Measurements from ENCODE around the gene BRF1. TPM values are rescaled to one million over a fixed set of nuclear protein-coding genes. Genes with fewer than 3 reads are reported as not detected.

The BRF1 gene
- polyA plus RNA-seq, 1 of the 3 experiments (the other 2 are of a cell fraction) = 15.7 TPM

GRCh38 chr14:105195051-105195450, 105.8 kb downstream of the BRF1 start:
- Histone ChIP-seq H3K27ac (ENCODE audit: low read depth in 2 of 2, low read length in 1 of 2) (no peak overlapping the region; a peak in 1 of 4 replicates), H3K4me1 (ENCODE audit: control insufficient read depth in 1 of 2, insufficient read depth in 2 of 2, low read depth in 1 of 2, low read length in 1 of 2) (peaks cover 5 to 28% of the 10 kb centered on the region in 2 experiments; a peak in 2 of 4 replicates), H3K9me2 (no peaks in the 10 kb centered on the region), H4K20me1 (ENCODE audit: insufficient read depth) (no peaks in the 10 kb centered on the region), H3F3A (replicated peaks; ENCODE audit: insufficient read depth) (no peaks in the 10 kb centered on the region), H3K4me2 (no peak overlapping the region), H3K4me3 (ENCODE audit: low read depth in 2 of 2, low read length in 1 of 2) (no peak overlapping the region), H2AFZ (ENCODE audit: low read depth) (no peak overlapping the region), H3K36me3 (replicated peaks in 1 of 2; ENCODE audit: control insufficient read depth in 1 of 2, insufficient read depth in 2 of 2, low read length in 1 of 2) (no peaks in the 10 kb centered on the region), H3K9ac (no peak overlapping the region), H3K9me3 (no peaks in the 10 kb centered on the region), H3K27me3 (ENCODE audit: insufficient read depth) (no peaks in the 10 kb centered on the region), H3K79me2 (ENCODE audit: insufficient read depth) (no peaks in the 10 kb centered on the region)
- ChIA-PET CTCF (interaction anchor here (1.0 to 2.5 kb wide), 10 partner anchors 9 to 157 kb away, joined by 3 to 16 read pairs (median 4); no protein-coding TSS in a partner anchor), POLR2A (interaction anchor here (0.7 to 1.2 kb wide), 2 partner anchors 106 to 445 kb away, joined by 3 to 5 read pairs; partner anchors contain the start of gene BRF1)
- DNase-seq = no peak
- TF ChIP-seq TCF12 (IDR thresholded peaks at IDR 0.05) (no peak), YY1 (IDR thresholded peaks at IDR 0.05; ENCODE audit: low read depth) (no peak), FOXM1 (IDR thresholded peaks at IDR 0.05; ENCODE audit: low read depth) (no peak)
- WGBS (ENCODE audit: low lambda C conversion rate) = 100% methylated on average over 1 of the region's 10 CpGs

GRCh38 chr14:105193916-105194782, 106.7 kb downstream of the BRF1 start:
- Histone ChIP-seq H3K27ac (ENCODE audit: low read depth in 2 of 2, low read length in 1 of 2) (peak overlapping the region in 1 of 2 experiments; percentile 34; a peak in 1 of 4 replicates), H3K36me3 (replicated peaks in 1 of 2; ENCODE audit: control insufficient read depth in 1 of 2, insufficient read depth in 2 of 2, low read length in 1 of 2) (no peaks in the 10 kb centered on the region), H3K4me1 (ENCODE audit: control insufficient read depth in 1 of 2, insufficient read depth in 2 of 2, low read depth in 1 of 2, low read length in 1 of 2) (peaks cover 5 to 28% of the 10 kb centered on the region in 2 experiments; a peak in 2 of 4 replicates), H3K4me3 (ENCODE audit: low read depth in 2 of 2, low read length in 1 of 2) (no peak overlapping the region), H3K9ac (no peak overlapping the region), H3K27me3 (ENCODE audit: insufficient read depth) (no peaks in the 10 kb centered on the region), H2AFZ (ENCODE audit: low read depth) (no peak overlapping the region), H3F3A (replicated peaks; ENCODE audit: insufficient read depth) (no peaks in the 10 kb centered on the region), H3K9me3 (no peaks in the 10 kb centered on the region), H4K20me1 (ENCODE audit: insufficient read depth) (no peaks in the 10 kb centered on the region), H3K4me2 (no peak overlapping the region), H3K79me2 (ENCODE audit: insufficient read depth) (no peaks in the 10 kb centered on the region), H3K9me2 (no peaks in the 10 kb centered on the region)
- ChIA-PET POLR2A (interaction anchor here (0.7 to 1.3 kb wide), 3 partner anchors 9 to 444 kb away, joined by 3 to 5 read pairs (median 5); partner anchors contain the start of gene BRF1), CTCF (interaction anchor here (1.0 to 2.5 kb wide), 10 partner anchors 10 to 145 kb away, joined by 3 to 16 read pairs (median 4); no protein-coding TSS in a partner anchor)
- peak; percentile 93 for DNase-seq
- TF ChIP-seq SMC3 (IDR thresholded peaks at IDR 0.05; ENCODE audit: low read depth, low read length) (no peak), USF1 (IDR thresholded peaks at IDR 0.05; ENCODE audit: borderline replicate concordance, low read depth) (no peak), YY1 (IDR thresholded peaks at IDR 0.05; ENCODE audit: low read depth) (no peak), RXRA (IDR thresholded peaks at IDR 0.05; ENCODE audit: borderline replicate concordance, low read depth) (no peak), GATA2 (CRISPR knock-in tag; IDR thresholded peaks at IDR 0.05) (no peak), POLR2AphosphoS5 (IDR thresholded peaks at IDR 0.05; ENCODE audit: low read depth, low read length) (no peak), TEAD4 (IDR thresholded peaks at IDR 0.05; ENCODE audit: borderline replicate concordance, insufficient read depth) (no peak), RCOR1 (IDR thresholded peaks at IDR 0.05; ENCODE audit: low read length) (no peak), TCF12 (IDR thresholded peaks at IDR 0.05) (no peak), CHD2 (IDR thresholded peaks at IDR 0.05; ENCODE audit: low read length, partially characterized antibody) (no peak), MEF2A (IDR thresholded peaks at IDR 0.05; ENCODE audit: borderline replicate concordance, low read depth) (no peak), FOXM1 (IDR thresholded peaks at IDR 0.05; ENCODE audit: low read depth) (no peak), FOSL2 (IDR thresholded peaks at IDR 0.05; ENCODE audit: borderline replicate concordance, low read depth) (no peak), MAX (IDR thresholded peaks at IDR 0.05; ENCODE audit: low read depth) (no peak)
- WGBS (ENCODE audit: low lambda C conversion rate) = 33% methylated on average over 10 of the region's 17 CpGs

All from SK-N-SH (cell line).